PC-9 (cell line): ENCODE results near the gene RGS7. TPM values are rescaled to one million over a fixed set of nuclear protein-coding genes. Genes with fewer than 3 reads are reported as not detected.
A peak's percentile ranks its signal among the peaks of the same experiment; 100 is the strongest.

ENCODE experiments used
- BruUV-seq: library from RNA; stranded (reverse); fragments of 400-500 nt; replicated peaks from 2 replicates; lab custom pipeline; 2021; lab: Mats Ljungman, UMichigan
- CTCF ChIA-PET: fragments of 300-600 bp; sonication (Branson Sonifier 250); formaldehyde crosslinking; loops from one replicate; lab custom pipeline; 2022; ENCODE audit warnings: antibody characterized with exemption; lab: Charles Lee
- POLR2A ChIA-PET: fragments of 300-600 bp; sonication (Branson Sonifier 250); formaldehyde crosslinking; loops from one replicate; lab custom pipeline; 2022; ENCODE audit warnings: antibody characterized with exemption; ENCODE audit not compliant: unreplicated experiment; lab: Charles Lee
- DNase-seq, 2 experiments: peaks; one replicate each; pipeline versions ENCODE4 v3.0.0 to v3.0.0-alpha.2; 2015 to 2022; ENCODE audit warnings: mixed read lengths in 1 of 2
- H2AFZ ChIP-seq: fragments of 200-600 bp; sonication (generic); 2 replicates; pipeline ENCODE4 v1.8.1; 2017; ENCODE audit warnings: antibody characterized with exemption
- H3F3A ChIP-seq: fragments of 200-600 bp; sonication (generic); 2 replicates; pipeline ENCODE4 v1.8.1; 2017; ENCODE audit warnings: antibody characterized with exemption, mild to moderate bottlenecking, low read depth; ENCODE audit not compliant: insufficient read depth
- H3K27ac ChIP-seq: fragments of 200-600 bp; sonication (generic); 2 replicates; pipeline ENCODE4 v1.6.1; 2016; ENCODE audit warnings: mixed run types
- H3K27me3 ChIP-seq: fragments of 200-600 bp; sonication (generic); 2 replicates; pipeline ENCODE4 v1.6.1; 2016; ENCODE audit warnings: low read depth, mixed run types; ENCODE audit not compliant: insufficient read depth
- H3K36me3 ChIP-seq: fragments of 200-600 bp; sonication (generic); 2 replicates; pipeline ENCODE4 v1.6.1; 2016; ENCODE audit warnings: low read depth, mixed run types
- H3K4me1 ChIP-seq: fragments of 200-600 bp; sonication (generic); replicated peaks from 2 replicates; pipeline ENCODE4 v1.6.1; 2016; ENCODE audit warnings: mixed run types; ENCODE audit not compliant: insufficient read depth
- H3K4me2 ChIP-seq: fragments of 200-600 bp; sonication (generic); 2 replicates; pipeline ENCODE4 v1.6.1; 2017; ENCODE audit warnings: mixed run types
- H3K4me3 ChIP-seq: fragments of 200-600 bp; sonication (generic); 2 replicates; pipeline ENCODE4 v1.6.1; 2016; ENCODE audit warnings: mixed run types
- H3K79me2 ChIP-seq: fragments of 200-600 bp; sonication (generic); 2 replicates; pipeline ENCODE4 v1.6.1; 2017; ENCODE audit warnings: low read depth, mixed run types
- H3K9me2 ChIP-seq: fragments of 200-600 bp; sonication (generic); 2 replicates; pipeline ENCODE4 v1.8.1; 2017; ENCODE audit warnings: mild to moderate bottlenecking; ENCODE audit not compliant: insufficient read depth
- H3K9me3 ChIP-seq: fragments of 200-600 bp; sonication (generic); 2 replicates; pipeline ENCODE4 v1.8.1; 2016; ENCODE audit warnings: low read depth; ENCODE audit not compliant: insufficient read depth
- H4K20me1 ChIP-seq: fragments of 200-600 bp; sonication (generic); 2 replicates; pipeline ENCODE4 v1.8.1; 2017; ENCODE audit not compliant: insufficient read depth
- CTCF ChIP-seq: fragments of 200-600 bp; sonication (generic); conservative IDR thresholded peaks from 2 replicates; pipeline ENCODE4 v1.6.1; 2017; ENCODE audit warnings: mixed run types, antibody characterized with exemption, mild to moderate bottlenecking, moderate library complexity
- EZH2 ChIP-seq: fragments of 200-600 bp; sonication (generic); IDR thresholded peaks from 2 replicates; pipeline ENCODE4 v1.8.0; 2017; ENCODE audit warnings: antibody characterized with exemption, low read depth
- intact Hi-C: fragments of 100-400 bp; cut with micrococcal nuclease; formaldehyde crosslinking; loops from one replicate; pipeline ENCODE4 v1.10.0; 2022; ENCODE audit not compliant: unreplicated experiment
- total RNA-seq: library from RNA; stranded (reverse); gene quantifications from 2 replicates; pipeline ENCODE4 v1.2.3, GENCODE V29; 2021

The RGS7 gene
- total RNA-seq, 1 experiment from 2014 or later: 5.8 TPM

GRCh38 chr1:240854367-240854766, 502.6 kb downstream of the RGS7 start:
- no peaks in the 10 kb centered on the region for H4K20me1 ChIP-seq
- no peak overlapping the region for H3K4me3 ChIP-seq
- CTCF ChIA-PET: no interaction called here
- no TSS peak for BruUV-seq
- DNase-seq: no peak
- intact Hi-C loops: loop anchor here (5.0 kb wide), 1 partner anchor 63 kb away; no protein-coding TSS in a partner anchor
- no peaks in the 10 kb centered on the region for H3K79me2 ChIP-seq
- TF ChIP-seq EZH2 (no peak), CTCF (no peak)
- no peak overlapping the region for H2AFZ ChIP-seq
- POLR2A ChIA-PET: no interaction called here
- no peaks in the 10 kb centered on the region for H3K9me2 ChIP-seq
- no peaks in the 10 kb centered on the region for H3K4me1 ChIP-seq
- H3K27ac ChIP-seq: no peak overlapping the region
- H3K36me3 ChIP-seq: no peaks in the 10 kb centered on the region
- no peaks in the 10 kb centered on the region for H3F3A ChIP-seq
- no peak overlapping the region for H3K4me2 ChIP-seq
- H3K27me3 ChIP-seq: peaks cover 11% of the 10 kb centered on the region; the same call in 1 of the 2 replicates
- H3K9me3 ChIP-seq: no peaks in the 10 kb centered on the region

GRCh38 chr1:240847325-240847724, 509.7 kb downstream of the RGS7 start:
- BruUV-seq: no TSS peak
- Histone ChIP-seq H4K20me1 (no peaks in the 10 kb centered on the region), H3K27me3 (peaks cover 15% of the 10 kb centered on the region), H3K9me3 (no peaks in the 10 kb centered on the region), H3K36me3 (no peaks in the 10 kb centered on the region), H3K4me1 (no peaks in the 10 kb centered on the region), H3K4me2 (no peak overlapping the region), H3K9me2 (no peaks in the 10 kb centered on the region), H3K4me3 (no peak overlapping the region), H2AFZ (no peak overlapping the region), H3K27ac (no peak overlapping the region), H3K79me2 (no peaks in the 10 kb centered on the region), H3F3A (no peaks in the 10 kb centered on the region)
- intact Hi-C loops: no loop called here
- CTCF ChIA-PET: no interaction called here
- no peak for TF ChIP-seq EZH2
- no peak for DNase-seq
- POLR2A ChIA-PET: no interaction called here

- Histone ChIP-seq H3K4me2 (no peak overlapping the region), H3K9me3 (no peaks in the 10 kb centered on the region), H3F3A (no peaks in the 10 kb centered on the region), H4K20me1 (no peaks in the 10 kb centered on the region), H3K79me2 (no peaks in the 10 kb centered on the region), H3K27ac (no peak overlapping the region), H3K4me1 (no peaks in the 10 kb centered on the region), H3K9me2 (no peaks in the 10 kb centered on the region), H2AFZ (no peak overlapping the region), H3K4me3 (no peak overlapping the region), H3K27me3 (peaks cover 19% of the 10 kb centered on the region), H3K36me3 (no peaks in the 10 kb centered on the region)
- no peak for DNase-seq
- intact Hi-C loops: no loop called here
- TF ChIP-seq CTCF: no peak
- no peak for TF ChIP-seq EZH2
- no TSS peak for BruUV-seq
- ChIA-PET POLR2A (no interaction called here), CTCF (no interaction called here)
Observed at GRCh38 chr1:240844486-240844885, 512.5 kb downstream of the RGS7 start.

GRCh38 chr1:240843798-240844197, 513.2 kb downstream of the RGS7 start:
- Histone ChIP-seq H3F3A (no peaks in the 10 kb centered on the region), H3K4me2 (peak overlapping the region; percentile 22; the same call in 1 of the 2 replicates), H3K9me2 (no peaks in the 10 kb centered on the region), H3K79me2 (no peaks in the 10 kb centered on the region), H3K4me3 (no peak overlapping the region), H4K20me1 (no peaks in the 10 kb centered on the region), H3K27ac (no peak overlapping the region), H3K36me3 (no peaks in the 10 kb centered on the region), H3K4me1 (no peaks in the 10 kb centered on the region), H2AFZ (no peak overlapping the region), H3K9me3 (no peaks in the 10 kb centered on the region), H3K27me3 (peaks cover 26% of the 10 kb centered on the region)
- POLR2A ChIA-PET: no interaction called here
- no peak for DNase-seq
- no TSS peak for BruUV-seq
- intact Hi-C loops: no loop called here
- CTCF ChIA-PET: no interaction called here
- TF ChIP-seq CTCF (no peak), EZH2 (no peak)
